Testis (tissue), 2 donors: ENCODE measurements around the gene RAPGEF5.

Experiments
- POLR2A ChIP-seq: fragments of 450-650 bp; IDR thresholded peaks from one replicate; pipeline ENCODE4 v1.6.1; 2017; ENCODE audit warnings: antibody characterized with exemption, mild to moderate bottlenecking, moderate library complexity
- TF ChIP-seq, protein P1 (sequence below), 3 experiments: fragments of 450-650 bp in 2 of 3; fragments of 200-600 bp in 1 of 3; sonication (generic) in 1 of 3; IDR thresholded peaks; one replicate each; pipeline ENCODE4 v1.5.1; 2016 to 2019; ENCODE audit warnings: antibody characterized with exemption in 3 of 3, mild to moderate bottlenecking in 2 of 3, moderate library complexity in 1 of 3

DNA sequence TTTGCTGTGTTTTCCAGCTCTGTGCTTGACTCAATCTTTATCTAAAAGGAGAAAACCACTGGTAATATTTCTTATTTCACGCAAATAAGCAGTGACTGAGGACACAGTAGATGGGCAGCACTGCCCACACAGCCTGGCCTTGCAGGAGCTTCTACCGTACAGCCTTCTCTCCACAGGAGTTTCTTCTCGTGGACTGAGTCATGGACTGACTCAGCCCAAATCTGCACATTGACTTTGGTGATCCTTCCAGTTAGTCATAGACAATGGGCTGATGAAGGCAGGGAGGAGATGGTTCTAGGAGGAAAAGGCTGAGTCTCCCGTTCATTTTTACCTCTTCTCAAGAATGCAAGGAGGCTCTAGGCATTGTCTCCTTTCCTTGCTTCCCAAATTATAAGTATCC is 200.7 kb downstream of the RAPGEF5 start:
- TF ChIP-seq, protein P1, sequence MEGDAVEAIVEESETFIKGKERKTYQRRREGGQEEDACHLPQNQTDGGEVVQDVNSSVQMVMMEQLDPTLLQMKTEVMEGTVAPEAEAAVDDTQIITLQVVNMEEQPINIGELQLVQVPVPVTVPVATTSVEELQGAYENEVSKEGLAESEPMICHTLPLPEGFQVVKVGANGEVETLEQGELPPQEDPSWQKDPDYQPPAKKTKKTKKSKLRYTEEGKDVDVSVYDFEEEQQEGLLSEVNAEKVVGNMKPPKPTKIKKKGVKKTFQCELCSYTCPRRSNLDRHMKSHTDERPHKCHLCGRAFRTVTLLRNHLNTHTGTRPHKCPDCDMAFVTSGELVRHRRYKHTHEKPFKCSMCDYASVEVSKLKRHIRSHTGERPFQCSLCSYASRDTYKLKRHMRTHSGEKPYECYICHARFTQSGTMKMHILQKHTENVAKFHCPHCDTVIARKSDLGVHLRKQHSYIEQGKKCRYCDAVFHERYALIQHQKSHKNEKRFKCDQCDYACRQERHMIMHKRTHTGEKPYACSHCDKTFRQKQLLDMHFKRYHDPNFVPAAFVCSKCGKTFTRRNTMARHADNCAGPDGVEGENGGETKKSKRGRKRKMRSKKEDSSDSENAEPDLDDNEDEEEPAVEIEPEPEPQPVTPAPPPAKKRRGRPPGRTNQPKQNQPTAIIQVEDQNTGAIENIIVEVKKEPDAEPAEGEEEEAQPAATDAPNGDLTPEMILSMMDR (IDR thresholded peaks at IDR 0.05) = no peak
- TF ChIP-seq POLR2A = no peak
